HepG2 (cell line): ENCODE data around the gene ANGPTL2. TPM values are rescaled to one million over a fixed set of nuclear protein-coding genes. Genes with fewer than 3 reads are reported as not detected.
A peak's percentile ranks its signal among the peaks of the same experiment; 100 is the strongest.

ENCODE experiments used
- ATAC-seq: fragments of 200-7000 bp; cut with Tn5 transposase; 3 replicates; pipeline ENCODE4 v1.9.1; 2020; ENCODE audit warnings: mild to moderate bottlenecking, moderate library complexity
- BruUV-seq: library from RNA; stranded (reverse); fragments of 400-500 nt; replicated peaks from 2 replicates; lab custom pipeline; 2021; lab: Mats Ljungman, UMichigan
- CTCF ChIA-PET: fragments of 300-600 bp; formaldehyde crosslinking; extraction: SDS; loops from one replicate; lab custom pipeline; 2021; ENCODE audit warnings: low total read pairs, inconsistent platforms, low intra/inter-chr PET ratio; lab: Yijun Ruan, JAX
- POLR2A ChIA-PET: fragments of 350-600 bp; sonication (Branson Sonifier 250); formaldehyde crosslinking; loops from one replicate; lab custom pipeline; 2020; ENCODE audit warnings: antibody characterized with exemption, inconsistent platforms; lab: Yijun Ruan, JAX
- DNase-seq: peaks from one replicate; pipeline ENCODE4 v3.0.0-alpha.2; 2015; ENCODE audit warnings: low spot score
- FAIRE-seq: peaks from 3 replicates; lab custom pipeline; 2011; peaks lifted over from hg19 to GRCh38; lab: Jason Lieb, UNC
- H2AFZ ChIP-seq: one replicate; pipeline ENCODE4 v1.6.1; 2011; ENCODE audit warnings: low read length, inconsistent platforms
- H3K27ac ChIP-seq: fragments of 300-600 bp; 3 replicates; pipeline ENCODE4 v1.8.0; 2011; ENCODE audit warnings: mixed run types, mild to moderate bottlenecking, mixed read lengths, low read length, inconsistent platforms; ENCODE audit not compliant: insufficient read depth; ENCODE audit errors: extremely low read length
- H3K27me3 ChIP-seq, 2 experiments: fragments of 200-600 bp in 1 of 2; 2 replicates in 1 of 2; 3 replicates in 1 of 2; pipeline versions ENCODE4 v1.6.0 to v1.8.0; 2011; ENCODE audit warnings: low read length in 2 of 2, mild to moderate bottlenecking in 2 of 2, moderate library complexity in 2 of 2, inconsistent platforms in 1 of 2; ENCODE audit not compliant: insufficient read depth in 2 of 2, control insufficient read depth in 1 of 2
- H3K36me3 ChIP-seq, 2 experiments: fragments of 200-600 bp in 1 of 2; replicated peaks in 1 of 2; 2 replicates in 1 of 2; 3 replicates in 1 of 2; pipeline versions ENCODE4 v1.5.1 to v1.8.0; 2011; ENCODE audit warnings: low read length in 2 of 2, inconsistent platforms in 1 of 2; ENCODE audit not compliant: insufficient read depth in 2 of 2, control insufficient read depth in 1 of 2
- H3K4me1 ChIP-seq: 2 replicates; pipeline ENCODE4 v1.5.1; 2012; ENCODE audit warnings: low read length, inconsistent platforms; ENCODE audit not compliant: insufficient read depth
- H3K4me2 ChIP-seq: 2 replicates; pipeline ENCODE4 v1.6.0; 2011; ENCODE audit warnings: low read depth, low read length, inconsistent platforms
- H3K4me3 ChIP-seq, 3 experiments: fragments of 200-600 bp in 1 of 3; sonication (generic), shearing (Covaris generic) in 1 of 3; replicated peaks in 1 of 3; 2 replicates each; pipeline ENCODE4 v1.5.1; 2011 to 2016; ENCODE audit warnings: low read length in 3 of 3, inconsistent platforms in 2 of 3, low read depth in 2 of 3, mild to moderate bottlenecking in 2 of 3, control low read depth in 1 of 3, mixed read lengths in 1 of 3; ENCODE audit not compliant: insufficient read depth in 1 of 3
- H3K79me2 ChIP-seq: one replicate; pipeline ENCODE4 v1.6.1; 2011; ENCODE audit warnings: low read length, inconsistent platforms; ENCODE audit not compliant: insufficient read depth
- H3K9ac ChIP-seq: 2 replicates; pipeline ENCODE4 v1.6.0; 2011; ENCODE audit warnings: mild to moderate bottlenecking, low read depth, low read length, inconsistent platforms; ENCODE audit not compliant: insufficient read depth
- H3K9me3 ChIP-seq: 2 replicates; pipeline ENCODE4 v1.5.1; 2012; ENCODE audit warnings: mild to moderate bottlenecking, low read length
- H4K20me1 ChIP-seq: 2 replicates; pipeline ENCODE4 v1.6.0; 2011; ENCODE audit warnings: inconsistent platforms, mild to moderate bottlenecking, low read length, moderate library complexity; ENCODE audit not compliant: insufficient read depth
- KDM5A ChIP-seq: fragments of 200-600 bp; sonication (generic); IDR thresholded peaks from 2 replicates; pipeline ENCODE4 v1.7.0; 2018; ENCODE audit warnings: antibody characterized with exemption, mild to moderate bottlenecking, low read length, borderline replicate concordance
- PLRG1 ChIP-seq: fragments of 450-650 bp; conservative IDR thresholded peaks from 2 replicates; pipeline ENCODE4 v1.6.1; 2016
- SIX1 ChIP-seq: sonication (generic); formaldehyde crosslinking; IDR thresholded peaks from 2 replicates; pipeline ENCODE4 v1.4.0; 2020; ENCODE audit warnings: missing genetic modification reagents, borderline replicate concordance
- ZFP62 ChIP-seq: sonication (generic); formaldehyde crosslinking; IDR thresholded peaks from 2 replicates; pipeline ENCODE4 v1.4.0; 2020; ENCODE audit warnings: missing genetic modification reagents
- ZKSCAN8 ChIP-seq: IDR thresholded peaks from 2 replicates; pipeline ENCODE4 v1.6.1; 2016; ENCODE audit warnings: borderline replicate concordance, missing genetic modification reagents, missing compliant biosample characterization
- ZNF143 ChIP-seq: sonication (generic); formaldehyde crosslinking; IDR thresholded peaks from 2 replicates; pipeline ENCODE4 v1.4.0; 2020; ENCODE audit warnings: missing genetic modification reagents
- ZNF205 ChIP-seq: IDR thresholded peaks from 2 replicates; pipeline ENCODE4 v1.6.1; 2018; ENCODE audit warnings: missing biosample characterization, missing genetic modification reagents
- ZNF383 ChIP-seq: sonication (generic); formaldehyde crosslinking; IDR thresholded peaks from 2 replicates; pipeline ENCODE4 v1.4.0; 2020; ENCODE audit warnings: missing genetic modification reagents, mild to moderate bottlenecking, borderline replicate concordance
- ZNF709 ChIP-seq: sonication (generic); formaldehyde crosslinking; IDR thresholded peaks from 2 replicates; pipeline ENCODE4 v1.5.0; 2020; ENCODE audit warnings: mild to moderate bottlenecking, missing genetic modification reagents
- ZNF772 ChIP-seq: sonication (generic); formaldehyde crosslinking; IDR thresholded peaks from 2 replicates; pipeline ENCODE4 v1.5.0; 2020; ENCODE audit warnings: mild to moderate bottlenecking, missing genetic modification reagents
- WGBS: methylation state at CpG from one replicate; pipeline ENCODE4 v1.1.6; 2017; ENCODE audit warnings: low lambda C conversion rate; 5-methylcytosine and 5-hydroxymethylcytosine counted together
- in situ Hi-C: cut with HindIII; loops from 2 replicates; pipeline ENCODE4 v1.10.0; 2017; ENCODE audit warnings: low pct_unique_long_range_greater_than_20kb; ENCODE audit not compliant: extremely low pct_ligation_motif_present
- intact Hi-C: fragments of 100-400 bp; cut with micrococcal nuclease; formaldehyde crosslinking; loops from one replicate; pipeline ENCODE4 v1.10.0; 2022; ENCODE audit not compliant: unreplicated experiment
- polyA plus RNA-seq, 8 experiments: library from polyadenylated mRNA; depleted of rRNA in 3 of 8; stranded (reverse) in 7 of 8; unstranded in 1 of 8; fragments of >200 nt; fragmentation: Illumina TruSeq in 4 of 8; extraction: Trizol in 4 of 8; gene quantifications; 2 replicates each; pipeline versions ENCODE4 v1.2.1 to v1.2.3, GENCODE V29; 2011 to 2016; ENCODE audit warnings: low read depth in 4 of 8, missing spikeins in 1 of 8, mixed read lengths in 1 of 8; ENCODE audit not compliant: insufficient read depth in 1 of 8
- total RNA-seq, 5 experiments: library from RNA; depleted of rRNA; stranded (reverse); fragments of >200 nt; fragmentation: Illumina TruSeq; extraction: Trizol; gene quantifications; 2 replicates each; pipeline ENCODE4 v1.2.3, GENCODE V29; 2016; ENCODE audit warnings: low read depth in 1 of 5
- TF ChIP-seq, protein P1 (sequence below): sonication (generic); formaldehyde crosslinking; IDR thresholded peaks from 2 replicates; pipeline ENCODE4 v1.8.0; 2022; ENCODE audit warnings: mild to moderate bottlenecking, missing genetic modification reagents; ENCODE audit not compliant: insufficient replicate concordance
- TF ChIP-seq, protein P2 (sequence below): sonication (generic); formaldehyde crosslinking; IDR thresholded peaks from 2 replicates; pipeline ENCODE4 v1.4.0; 2020; ENCODE audit warnings: mild to moderate bottlenecking, missing genetic modification reagents
- TF ChIP-seq, protein P3 (sequence below): sonication (generic); formaldehyde crosslinking; conservative IDR thresholded peaks from 2 replicates; pipeline ENCODE4 v1.8.1; 2023; ENCODE audit warnings: missing genetic modification reagents

The ANGPTL2 gene
- total and polyA plus RNA-seq, 2 of the 13 experiments (the other 11 are each of a cell fraction or from before 2014, with no cell fraction given), result 0.91 to 21.0 TPM

DNA sequence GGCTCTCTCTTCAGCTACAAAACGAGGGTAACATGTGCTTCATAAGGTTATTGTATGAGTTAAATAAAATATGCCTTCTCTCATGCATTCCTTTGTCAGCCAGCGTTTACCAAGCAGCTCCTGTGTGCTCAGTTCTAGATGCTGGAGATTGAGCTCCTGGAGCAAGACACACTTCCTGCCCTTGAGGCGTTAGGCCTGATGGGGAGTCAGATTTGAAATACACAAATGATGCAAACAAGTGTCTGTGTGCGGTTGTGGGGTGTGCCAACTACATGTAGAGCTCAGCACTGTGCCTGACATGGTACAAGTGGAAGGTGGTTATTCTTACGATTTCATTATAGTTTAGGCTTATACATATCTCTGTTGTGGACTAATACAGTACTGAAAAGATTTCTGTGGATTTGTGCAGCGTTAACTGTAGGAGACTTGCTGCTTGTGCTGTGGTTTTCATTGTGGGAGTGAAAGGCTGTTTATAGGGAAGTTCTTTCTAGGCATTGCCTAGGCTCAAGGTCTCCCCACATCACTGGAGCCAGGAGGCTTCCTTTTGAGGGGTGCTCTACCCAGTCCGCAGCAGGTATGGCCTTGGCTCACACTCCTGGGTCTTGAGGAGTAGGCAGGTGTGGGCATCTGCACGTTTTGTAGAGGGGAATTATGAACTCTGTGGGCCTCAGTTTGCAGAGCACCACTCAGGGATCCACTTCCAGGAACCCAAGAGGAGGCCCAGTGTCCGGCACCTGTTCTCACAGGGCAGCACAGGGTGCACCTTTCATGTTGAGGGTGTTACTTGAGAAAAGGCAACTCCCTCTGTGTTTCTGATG, 39.8 kb upstream of the ANGPTL2 start:
- Histone ChIP-seq H3K4me2 (peak overlapping the region; percentile 10; the same call in 1 of the 2 replicates), H4K20me1 (no peaks in the 10 kb centered on the region), H3K9me3 (no peaks in the 10 kb centered on the region), H3K4me3 (no peak overlapping the region), H3K9ac (no peak overlapping the region), H3K27me3 (no peaks in the 10 kb centered on the region), H3K36me3 (no peaks in the 10 kb centered on the region), H3K4me1 (peaks cover 34% of the 10 kb centered on the region), H3K79me2 (no peaks in the 10 kb centered on the region), H3K27ac (no peak overlapping the region), H2AFZ (no peak overlapping the region)
- no TSS peak for BruUV-seq
- no peak for DNase-seq
- POLR2A ChIA-PET, result no interaction called here
- FAIRE-seq, result no peak
- no peak for ATAC-seq
- intact Hi-C loops, result no loop called here
- TF ChIP-seq PLRG1 (no peak), SIX1 (CRISPR knock-in tag) (no peak), ZNF383 (CRISPR knock-in tag) (no peak)
- WGBS, result 53% methylated on average over 6 of the region's 9 CpGs
- CTCF ChIA-PET, result no interaction called here
- in situ Hi-C loops, result no loop called here

DNA sequence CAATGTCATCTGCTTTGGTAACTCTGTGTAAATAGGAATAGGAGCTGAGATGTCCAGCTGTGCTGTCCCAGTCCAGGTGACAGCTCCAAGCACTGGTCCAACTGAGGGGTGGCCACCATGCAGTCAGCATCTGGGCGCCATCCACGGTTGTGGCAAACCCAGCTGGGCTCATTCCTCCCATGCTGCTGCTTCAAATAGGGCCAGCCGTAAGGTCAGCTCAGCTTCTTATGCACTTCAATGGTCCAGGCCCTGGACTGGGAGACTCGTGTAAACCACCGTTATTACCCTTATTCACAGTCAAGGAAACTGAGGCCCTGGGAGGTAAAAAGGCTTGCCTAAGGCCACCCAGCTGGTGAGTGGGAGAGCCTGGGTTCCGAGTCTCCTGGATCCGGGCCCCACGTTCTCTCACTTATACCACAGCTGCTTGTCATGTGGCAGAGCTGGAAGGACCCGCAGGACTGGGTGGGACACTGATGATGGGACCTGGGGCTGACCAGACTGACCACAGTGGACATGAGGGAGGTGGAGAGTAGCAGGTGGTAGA, 38.7 kb upstream of the ANGPTL2 start:
- intact Hi-C loops (no loop called here), in situ Hi-C loops (no loop called here)
- H3K9me3 ChIP-seq, result no peaks in the 10 kb centered on the region
- 94% methylated on average over 9 of the region's 9 CpGs for WGBS
- no peak overlapping the region for H3K9ac ChIP-seq
- no peak for FAIRE-seq
- H3K27ac ChIP-seq, result no peak overlapping the region
- no peaks in the 10 kb centered on the region for H4K20me1 ChIP-seq
- BruUV-seq, result no TSS peak
- H3K36me3 ChIP-seq, result no peaks in the 10 kb centered on the region
- peaks cover 34% of the 10 kb centered on the region for H3K4me1 ChIP-seq
- H3K4me3 ChIP-seq, result no peak overlapping the region
- ChIA-PET CTCF (no interaction called here), POLR2A (no interaction called here)
- DNase-seq, result no peak
- no peak overlapping the region for H2AFZ ChIP-seq
- no peaks in the 10 kb centered on the region for H3K79me2 ChIP-seq
- H3K27me3 ChIP-seq, result no peaks in the 10 kb centered on the region
- ATAC-seq, result no peak
- no peak overlapping the region for H3K4me2 ChIP-seq
- TF ChIP-seq ZNF143 (CRISPR knock-in tag) (no peak), KDM5A (no peak), ZKSCAN8 (CRISPR knock-in tag) (no peak), ZNF205 (CRISPR knock-in tag) (no peak), ZFP62 (no peak), ZNF709 (CRISPR knock-in tag) (no peak), ZNF772 (CRISPR knock-in tag) (no peak)
- TF ChIP-seq, protein P1, sequence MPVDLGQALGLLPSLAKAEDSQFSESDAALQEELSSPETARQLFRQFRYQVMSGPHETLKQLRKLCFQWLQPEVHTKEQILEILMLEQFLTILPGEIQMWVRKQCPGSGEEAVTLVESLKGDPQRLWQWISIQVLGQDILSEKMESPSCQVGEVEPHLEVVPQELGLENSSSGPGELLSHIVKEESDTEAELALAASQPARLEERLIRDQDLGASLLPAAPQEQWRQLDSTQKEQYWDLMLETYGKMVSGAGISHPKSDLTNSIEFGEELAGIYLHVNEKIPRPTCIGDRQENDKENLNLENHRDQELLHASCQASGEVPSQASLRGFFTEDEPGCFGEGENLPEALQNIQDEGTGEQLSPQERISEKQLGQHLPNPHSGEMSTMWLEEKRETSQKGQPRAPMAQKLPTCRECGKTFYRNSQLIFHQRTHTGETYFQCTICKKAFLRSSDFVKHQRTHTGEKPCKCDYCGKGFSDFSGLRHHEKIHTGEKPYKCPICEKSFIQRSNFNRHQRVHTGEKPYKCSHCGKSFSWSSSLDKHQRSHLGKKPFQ, result no peak
- TF ChIP-seq, protein P2, sequence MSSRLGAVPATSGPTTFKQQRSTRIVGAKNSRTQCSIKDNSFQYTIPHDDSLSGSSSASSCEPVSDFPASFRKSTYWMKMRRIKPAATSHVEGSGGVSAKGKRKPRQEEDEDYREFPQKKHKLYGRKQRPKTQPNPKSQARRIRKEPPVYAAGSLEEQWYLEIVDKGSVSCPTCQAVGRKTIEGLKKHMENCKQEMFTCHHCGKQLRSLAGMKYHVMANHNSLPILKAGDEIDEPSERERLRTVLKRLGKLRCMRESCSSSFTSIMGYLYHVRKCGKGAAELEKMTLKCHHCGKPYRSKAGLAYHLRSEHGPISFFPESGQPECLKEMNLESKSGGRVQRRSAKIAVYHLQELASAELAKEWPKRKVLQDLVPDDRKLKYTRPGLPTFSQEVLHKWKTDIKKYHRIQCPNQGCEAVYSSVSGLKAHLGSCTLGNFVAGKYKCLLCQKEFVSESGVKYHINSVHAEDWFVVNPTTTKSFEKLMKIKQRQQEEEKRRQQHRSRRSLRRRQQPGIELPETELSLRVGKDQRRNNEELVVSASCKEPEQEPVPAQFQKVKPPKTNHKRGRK (CRISPR knock-in tag), result no peak
- TF ChIP-seq, protein P3, sequence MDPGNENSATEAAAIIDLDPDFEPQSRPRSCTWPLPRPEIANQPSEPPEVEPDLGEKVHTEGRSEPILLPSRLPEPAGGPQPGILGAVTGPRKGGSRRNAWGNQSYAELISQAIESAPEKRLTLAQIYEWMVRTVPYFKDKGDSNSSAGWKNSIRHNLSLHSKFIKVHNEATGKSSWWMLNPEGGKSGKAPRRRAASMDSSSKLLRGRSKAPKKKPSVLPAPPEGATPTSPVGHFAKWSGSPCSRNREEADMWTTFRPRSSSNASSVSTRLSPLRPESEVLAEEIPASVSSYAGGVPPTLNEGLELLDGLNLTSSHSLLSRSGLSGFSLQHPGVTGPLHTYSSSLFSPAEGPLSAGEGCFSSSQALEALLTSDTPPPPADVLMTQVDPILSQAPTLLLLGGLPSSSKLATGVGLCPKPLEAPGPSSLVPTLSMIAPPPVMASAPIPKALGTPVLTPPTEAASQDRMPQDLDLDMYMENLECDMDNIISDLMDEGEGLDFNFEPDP (CRISPR knock-in tag), result no peak
